DMS 273 (cell line): ENCODE measurements around the gene DDX25.
A peak's percentile ranks its signal among the peaks of the same experiment; 100 is the strongest.

Experiments used
- DNase-seq: peaks from one replicate; lab custom pipeline; 2025; ENCODE audit not compliant: unreplicated experiment; lab: John Stamatoyannopoulos, UW

DDX25 gene

GRCh38 chr11:125948278-125949051 is 44.2 kb downstream of the DDX25 start:
- no peak for DNase-seq

DNA sequence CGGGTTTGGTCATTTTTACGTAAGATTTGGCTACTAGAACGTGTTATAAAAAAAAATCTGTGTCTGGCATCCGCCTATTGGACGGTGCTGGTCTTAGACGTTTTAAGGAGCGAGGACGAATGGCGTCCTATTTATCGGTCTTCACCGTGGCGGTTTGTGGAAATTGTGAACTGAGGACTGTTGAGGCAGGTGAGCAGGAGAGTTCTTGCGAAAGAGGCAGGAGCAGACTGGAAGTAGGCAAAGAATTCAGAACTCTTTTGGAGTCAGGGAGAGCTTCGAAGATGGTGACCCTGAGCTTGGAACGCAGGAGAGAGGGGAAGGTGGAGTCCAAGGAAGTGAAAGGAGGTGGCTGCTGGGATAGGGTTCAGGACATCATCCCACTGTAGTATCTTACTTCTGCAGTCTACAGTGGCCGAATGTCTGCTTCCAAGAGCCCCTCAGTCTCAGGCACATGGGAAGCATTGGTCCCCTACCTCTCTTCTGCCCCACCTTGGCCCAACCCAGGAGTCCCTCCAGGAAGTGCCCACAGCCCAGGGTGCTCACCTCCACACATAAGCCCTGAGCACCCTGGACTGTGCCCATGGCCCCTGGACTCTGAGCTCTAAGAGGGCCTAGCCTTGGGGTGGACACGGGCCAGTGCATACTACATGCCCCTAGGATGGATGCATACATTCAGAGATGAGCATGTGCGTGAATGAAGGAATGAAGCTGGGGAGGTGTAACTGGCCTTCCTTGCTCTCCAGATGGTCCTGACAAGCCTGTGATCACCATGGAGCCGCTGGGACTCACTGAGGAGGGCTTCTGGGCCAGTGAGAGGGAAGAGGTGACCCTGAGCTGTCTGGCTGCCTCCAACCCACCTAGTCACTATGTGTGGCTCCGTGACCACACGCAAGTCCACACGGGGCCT is 45.2 kb downstream of the DDX25 start:
- DNase-seq: no peak

DNA sequence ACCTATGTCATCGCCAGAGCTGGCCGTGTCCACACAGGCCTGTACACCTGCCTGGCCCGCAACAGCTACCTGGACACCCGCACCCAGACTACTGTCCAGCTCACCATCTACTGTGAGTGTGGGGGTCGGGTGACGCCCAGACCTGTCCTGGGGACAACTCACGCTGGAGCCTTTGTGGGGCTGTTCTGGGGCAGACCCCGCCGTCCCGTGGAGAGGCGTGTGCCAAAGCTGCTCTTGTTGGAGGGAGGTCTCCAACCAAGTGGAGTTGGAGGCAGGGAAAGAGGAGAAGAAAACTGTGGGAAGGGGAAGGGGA is 45.8 kb downstream of the DDX25 start:
- no peak for DNase-seq

GRCh38 chr11:125950696-125951651 is 46.7 kb downstream of the DDX25 start:
- no peak for DNase-seq

DNA sequence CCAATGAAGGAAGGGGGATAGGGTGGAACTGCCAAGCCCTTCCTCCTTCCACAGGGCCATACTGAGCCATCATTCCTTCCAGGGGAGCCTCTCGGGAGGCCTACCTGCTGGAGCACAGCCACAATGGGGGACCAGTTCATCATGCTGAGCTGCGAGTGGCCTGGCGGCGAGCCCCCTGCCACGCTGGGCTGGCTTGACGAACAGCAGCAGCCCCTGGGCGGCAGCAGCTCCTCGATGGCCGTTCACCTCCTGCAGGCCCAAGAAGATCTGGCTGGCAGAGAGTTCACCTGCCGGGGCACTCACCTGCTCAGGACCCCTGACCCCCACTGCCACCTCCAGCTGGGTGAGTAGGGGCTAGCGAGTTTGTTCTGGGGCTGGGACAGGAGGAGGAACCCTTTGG is 47.4 kb downstream of the DDX25 start:
- no peak for DNase-seq

DNA sequence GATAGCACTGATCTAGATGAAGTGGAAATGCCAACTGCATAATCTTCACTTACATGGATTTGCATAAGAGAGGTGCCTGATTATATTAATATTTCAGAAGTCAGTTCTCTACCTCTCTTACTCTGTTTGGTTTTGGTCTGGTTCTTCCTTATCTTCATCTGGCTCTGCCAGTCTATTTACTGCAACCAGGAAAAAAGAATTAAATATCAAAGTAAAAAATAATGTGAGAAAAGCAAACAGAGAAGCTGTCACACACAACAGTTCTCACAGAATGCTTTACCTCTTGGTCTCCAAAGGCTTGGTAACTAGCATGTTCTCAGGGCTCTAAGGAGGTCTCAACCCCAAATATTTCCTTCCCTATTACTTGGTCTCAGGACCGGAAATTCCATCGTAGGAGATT is 48.3 kb downstream of the DDX25 start:
- DNase-seq: no peak

DNA sequence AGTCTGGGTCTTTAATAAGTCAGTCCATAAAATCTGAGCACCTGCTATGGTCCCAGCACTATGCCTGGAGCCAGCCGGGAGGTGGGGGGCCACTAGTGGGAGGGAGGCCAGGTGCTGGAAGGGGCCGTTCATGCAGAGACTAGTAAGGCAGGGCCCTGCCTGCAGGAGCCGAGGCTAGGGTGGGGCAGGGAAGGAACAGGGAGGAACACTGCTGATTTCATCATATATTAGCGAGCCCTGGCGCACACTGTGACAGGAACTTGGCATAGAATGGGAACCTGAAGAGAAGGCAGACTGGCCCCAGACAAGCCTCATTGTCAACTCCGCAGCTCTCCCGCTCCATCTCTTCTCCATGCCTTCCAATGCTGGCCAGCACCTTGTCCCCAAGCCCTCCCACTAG is 48.7 kb downstream of the DDX25 start:
- DNase-seq: peak; percentile 43

DNA sequence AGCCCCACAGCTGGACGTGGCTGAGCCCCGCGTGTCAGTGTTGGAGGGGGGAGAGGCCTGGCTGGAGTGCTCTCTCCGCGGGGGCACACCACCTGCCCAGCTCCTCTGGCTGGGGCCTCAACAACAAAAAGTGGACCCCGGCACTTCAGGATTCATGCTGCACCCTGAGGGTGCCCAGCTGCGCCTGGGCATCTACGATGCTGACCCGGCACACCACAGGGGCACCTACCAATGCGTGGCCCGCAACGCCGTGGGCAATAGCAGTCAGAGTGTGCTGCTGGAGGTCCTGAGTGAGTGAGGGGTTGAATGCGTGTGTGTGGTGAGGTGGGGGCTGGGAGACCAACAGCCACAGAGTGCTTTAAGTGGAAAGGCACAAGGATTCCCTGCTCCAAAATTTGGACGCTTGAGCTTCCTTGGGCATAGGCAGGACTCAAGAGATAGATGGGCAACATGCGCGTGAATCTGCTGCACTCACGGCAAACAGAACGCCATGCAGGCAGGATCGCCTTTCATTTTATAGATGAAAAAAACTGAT is 49.2 kb downstream of the DDX25 start:
- no peak for DNase-seq

DNA sequence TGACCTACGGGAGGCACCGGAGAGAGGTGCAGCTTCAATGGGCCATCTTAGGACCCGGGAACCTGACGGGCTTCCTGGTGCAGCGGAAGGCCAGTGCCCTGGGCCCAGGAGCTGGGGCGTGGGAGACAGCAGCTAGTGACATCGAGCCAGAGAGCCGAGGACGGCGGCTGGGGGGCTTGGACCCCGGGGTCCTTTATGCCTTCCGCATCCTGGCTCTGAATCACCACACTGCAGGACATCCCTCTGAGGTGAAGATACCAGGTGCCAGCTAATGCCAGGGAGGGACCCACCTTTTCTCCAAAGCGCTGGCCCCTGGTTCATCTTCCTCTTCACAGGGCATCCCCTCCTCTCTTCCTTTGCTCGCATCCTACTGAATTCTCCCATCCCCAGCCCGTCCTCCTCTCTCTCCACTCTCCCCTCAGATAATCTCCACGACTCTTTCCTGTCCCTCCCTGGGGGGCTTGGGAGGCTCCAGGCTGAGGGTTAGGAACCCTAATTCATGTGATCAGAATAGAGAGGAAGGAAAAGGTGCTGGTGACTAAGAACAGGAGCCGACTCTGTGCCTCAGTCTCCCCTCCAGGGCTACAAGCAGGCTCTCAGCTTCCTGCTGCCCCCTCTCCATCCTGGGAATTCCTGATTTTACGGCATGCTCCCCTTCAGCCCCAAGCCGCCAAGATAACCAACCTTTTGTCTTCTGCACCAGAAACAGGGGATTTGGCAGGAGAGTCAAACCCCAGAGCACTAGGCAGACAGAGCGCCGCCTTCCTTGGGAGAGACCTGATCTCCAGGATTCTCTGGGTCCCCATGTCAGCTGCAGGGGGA is 50.0 kb downstream of the DDX25 start:
- DNase-seq: no peak

DNA sequence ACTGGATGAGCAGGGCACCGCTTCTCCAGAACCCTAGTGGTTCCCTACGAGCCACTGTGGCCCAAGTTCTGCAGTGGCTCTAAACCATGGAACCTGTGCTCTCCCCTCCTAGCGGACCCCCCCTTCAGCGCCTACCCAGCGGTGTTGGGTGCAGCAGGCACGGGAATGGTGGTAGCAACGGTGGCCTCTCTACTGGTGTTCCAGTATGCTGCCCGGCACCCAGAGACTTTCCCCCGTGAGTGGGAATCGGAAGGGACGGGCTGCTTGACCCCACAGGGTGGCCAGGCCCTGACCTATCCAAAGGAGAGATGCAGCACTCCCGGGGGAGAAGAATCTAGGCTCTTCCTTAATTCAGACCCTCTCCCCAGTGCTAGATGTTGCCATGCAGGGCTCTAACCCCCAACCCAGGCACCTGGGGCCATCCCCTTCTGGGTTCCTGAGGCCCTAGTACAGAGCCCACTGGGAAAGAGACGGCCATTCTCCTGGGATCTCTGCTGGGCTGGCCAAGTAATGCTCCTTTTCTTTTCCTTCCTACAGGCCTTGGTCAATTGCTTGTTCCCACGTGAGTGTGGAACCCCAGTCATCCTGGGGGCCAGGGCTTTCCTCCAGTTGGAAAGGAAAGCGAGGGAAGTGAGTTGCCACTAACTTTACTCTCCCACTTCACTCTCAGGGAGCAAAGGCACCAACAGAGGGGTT is 50.8 kb downstream of the DDX25 start:
- DNase-seq: no peak

GRCh38 chr11:125955856-125956255 is 51.5 kb downstream of the DDX25 start:
- no peak for DNase-seq

- DNase-seq: no peak
Observed at GRCh38 chr11:125956391-125957134, 52.3 kb downstream of the DDX25 start.

DNA sequence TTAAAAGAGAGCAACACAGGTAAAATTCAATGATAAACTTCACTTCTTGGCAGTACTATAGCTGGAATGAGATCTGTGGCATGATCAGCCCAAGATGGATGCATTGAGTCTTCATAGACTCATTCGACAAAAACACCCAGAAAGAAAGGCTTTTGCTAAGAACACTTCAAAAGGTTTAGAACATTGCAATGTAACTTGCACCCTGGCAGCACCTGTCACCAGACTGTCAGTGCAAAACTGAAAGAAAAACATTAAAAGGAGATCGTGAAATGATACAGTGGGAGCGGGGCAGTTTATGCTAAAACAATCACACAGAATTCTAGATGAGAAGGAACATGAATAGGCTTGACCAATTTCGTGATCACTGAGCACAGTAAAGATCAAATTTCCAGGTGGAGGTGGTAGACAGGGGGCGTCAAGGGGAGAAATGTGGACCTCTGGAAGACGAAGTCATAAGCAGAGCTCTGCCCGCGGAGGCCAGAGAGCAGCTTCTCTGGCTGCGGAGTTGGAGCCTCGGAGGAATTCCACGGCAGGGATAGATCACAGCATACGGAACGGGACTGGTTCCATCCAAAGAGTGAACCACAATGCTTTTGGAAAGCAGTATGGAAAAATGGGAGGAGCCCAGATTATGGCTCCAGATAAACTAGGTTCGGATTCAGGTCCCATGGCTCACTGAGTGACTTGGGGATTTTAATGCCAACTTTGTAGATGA is 53.5 kb downstream of the DDX25 start:
- DNase-seq: no peak

DNA sequence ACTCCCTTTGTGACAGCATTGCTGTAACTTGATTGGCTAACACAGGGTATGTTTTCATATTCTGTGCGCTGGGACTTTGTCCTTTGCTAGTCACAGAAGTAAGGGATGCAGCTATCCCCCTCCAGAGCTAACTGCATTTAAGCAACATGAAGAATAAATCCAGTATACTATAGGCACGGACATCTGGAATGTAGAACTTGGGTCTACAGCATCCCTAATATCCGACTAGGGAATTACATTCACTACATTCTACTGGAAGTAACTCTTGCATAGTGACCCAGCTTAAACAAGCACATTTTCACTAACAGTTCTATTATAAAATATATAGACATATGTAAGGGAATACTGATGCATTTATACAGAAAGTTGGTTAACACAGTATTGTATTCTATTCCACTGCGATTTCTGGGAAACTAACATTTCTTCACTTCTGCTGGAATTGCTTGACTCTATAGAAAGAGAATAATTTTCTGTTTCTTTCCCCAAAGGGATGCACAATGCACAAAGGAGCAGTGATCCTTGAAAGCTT is 54.6 kb downstream of the DDX25 start:
- DNase-seq: no peak

DNA sequence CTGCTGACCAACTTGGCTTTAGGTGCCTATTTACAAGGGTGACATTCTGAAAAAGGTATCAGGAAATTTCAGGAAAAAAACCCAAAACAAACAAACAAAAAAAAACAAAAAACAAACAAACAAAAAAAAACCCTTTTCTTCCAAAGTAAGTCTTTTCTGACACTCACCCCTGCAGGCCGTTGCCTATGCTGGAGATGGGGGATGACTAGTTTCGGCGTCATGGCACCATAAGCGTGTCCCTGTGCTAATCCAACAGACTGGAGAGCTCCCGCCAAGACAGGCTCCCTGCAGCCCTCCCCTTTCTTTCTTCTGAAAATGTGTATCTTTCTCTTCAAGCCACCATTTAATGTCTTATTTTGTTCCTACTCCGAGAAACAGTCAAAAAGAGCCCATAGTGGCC is 55.2 kb downstream of the DDX25 start:
- no peak for DNase-seq

GRCh38 chr11:125959931-125960330 is 55.6 kb downstream of the DDX25 start:
- DNase-seq: no peak

- DNase-seq: no peak
Observed at GRCh38 chr11:125960771-125961170, 56.5 kb downstream of the DDX25 start.

- no peak for DNase-seq
Observed at GRCh38 chr11:125967515-125967914, 63.2 kb downstream of the DDX25 start.
